ENCODE results near the gene TMEM235. TPM values are rescaled to one million over a fixed set of nuclear protein-coding genes. Genes with fewer than 3 reads are reported as not detected.
A peak's percentile ranks its signal among the peaks of the same experiment; 100 is the strongest.

The TMEM235 gene
- total RNA-seq, 4 donors from 2014 or later = not detected

GRCh38 chr17:78208486-78208885 lies 22.9 kb upstream of the TMEM235 start:
- TF ChIP-seq CTCF (IDR thresholded peaks at IDR 0.05) (no peak), POLR2A (IDR thresholded peaks at IDR 0.05) (no peak)
- intact Hi-C loops (cut with DNase I) = no loop called here
- Histone ChIP-seq H3K36me3 (no peaks in the 10 kb centered on the region), H3K27me3 (no peaks in the 10 kb centered on the region), H3K27ac (no peak overlapping the region), H3K4me1 (no peaks in the 10 kb centered on the region), H3K9me3 (no peaks in the 10 kb centered on the region), H3K4me3 (replicated peaks in 1 of 3) (no peak overlapping the region)
- 82 to 85% methylated on average over 3 of the region's 3 CpGs for WGBS, 2 donors
- DNase-seq = no peak

- no peak for DNase-seq
- TF ChIP-seq CTCF (IDR thresholded peaks at IDR 0.05) (no peak), POLR2A (IDR thresholded peaks at IDR 0.05) (no peak)
- H3K27ac ChIP-seq = no peak overlapping the region
- intact Hi-C loops (cut with DNase I) = no loop called here
- H3K4me3 ChIP-seq (replicated peaks in 1 of 3) = no peak overlapping the region
- 78 to 83% methylated on average over 10 of the region's 10 CpGs for WGBS, 2 donors
- no peaks in the 10 kb centered on the region for H3K36me3 ChIP-seq
- peaks cover 5% of the 10 kb centered on the region in 2 donors for H3K4me1 ChIP-seq
- no peaks in the 10 kb centered on the region for H3K27me3 ChIP-seq
- H3K9me3 ChIP-seq = no peaks in the 10 kb centered on the region
Measured at GRCh38 chr17:78210111-78210510, 21.3 kb upstream of the TMEM235 start.

- no peak overlapping the region for H3K27ac ChIP-seq
- H3K9me3 ChIP-seq = no peaks in the 10 kb centered on the region
- H3K4me1 ChIP-seq = peaks cover 5% of the 10 kb centered on the region in 2 donors
- H3K27me3 ChIP-seq = no peaks in the 10 kb centered on the region
- 86 to 90% methylated on average over 11 of the region's 11 CpGs for WGBS, 2 donors
- no peaks in the 10 kb centered on the region for H3K36me3 ChIP-seq
- TF ChIP-seq CTCF (IDR thresholded peaks at IDR 0.05) (no peak), POLR2A (IDR thresholded peaks at IDR 0.05) (no peak)
- intact Hi-C loops (cut with DNase I) = no loop called here
- no peak overlapping the region for H3K4me3 ChIP-seq (replicated peaks in 1 of 3)
- DNase-seq = no peak
Measured at GRCh38 chr17:78211032-78211431, 20.4 kb upstream of the TMEM235 start.

GRCh38 chr17:78214016-78214705 lies 17.3 kb upstream of the TMEM235 start, which contains the start of gene BIRC5:
Gene BIRC5, plus strand, starts transcription at chr17:78214253. Its CDS starts 64 bp downstream, at chr17:78214317.
- TF ChIP-seq CTCF (IDR thresholded peaks at IDR 0.05) (no peak), POLR2A (IDR thresholded peaks at IDR 0.05) (no peak)
- Histone ChIP-seq H3K36me3 (no peaks in the 10 kb centered on the region), H3K27ac (no peak within 1 kb of the TSS), H3K9me3 (no peaks in the 10 kb centered on the region), H3K27me3 (no peaks in the 10 kb centered on the region), H3K4me3 (replicated peaks in 1 of 3) (peak within 1 kb of the TSS in 1 of 3 donors; percentile 18), H3K4me1 (peaks cover 5% of the 10 kb centered on the region in 2 donors)
- peak; percentile 86 for DNase-seq
- WGBS, 2 donors = 1 to 3% methylated on average over 7 to 20 of the region's 60 CpGs
- intact Hi-C loops (cut with DNase I) = no loop called here

GRCh38 chr17:78214706-78215061 lies 16.7 kb upstream of the TMEM235 start:
- Histone ChIP-seq H3K36me3 (no peaks in the 10 kb centered on the region), H3K27ac (no peak overlapping the region), H3K27me3 (no peaks in the 10 kb centered on the region), H3K9me3 (no peaks in the 10 kb centered on the region), H3K4me3 (replicated peaks in 1 of 3) (no peak overlapping the region), H3K4me1 (peaks cover 5% of the 10 kb centered on the region in 2 donors)
- TF ChIP-seq POLR2A (IDR thresholded peaks at IDR 0.05) (no peak), CTCF (IDR thresholded peaks at IDR 0.05) (no peak)
- DNase-seq = no peak
- WGBS, 2 donors = 10 to 23% methylated on average over 4 of the region's 5 CpGs
- intact Hi-C loops (cut with DNase I) = no loop called here
